K562 (cell line): Measurements from ENCODE around the gene TIMM10. TPM values are rescaled to one million over a fixed set of nuclear protein-coding genes. Genes with fewer than 3 reads are reported as not detected.

Experiments
- ATAC-seq: fragments of 200-7000 bp; cut with Tn5 transposase; 3 replicates; pipeline ENCODE4 v1.9.1; 2020; ENCODE audit warnings: moderate library complexity
- BruUV-seq: library from RNA; stranded (reverse); fragments of 400-500 nt; replicated peaks from 2 replicates; lab custom pipeline; 2021; lab: Mats Ljungman, UMichigan
- CTCF ChIA-PET: fragments of 300-600 bp; formaldehyde crosslinking; extraction: SDS; loops from one replicate; lab custom pipeline; 2021; ENCODE audit warnings: low intra/inter-chr PET ratio; lab: Yijun Ruan, JAX
- POLR2A ChIA-PET: fragments of 300-600, 350-650 bp; sonication (Branson Sonifier 250); formaldehyde crosslinking; extraction: SDS; loops from one replicate; lab custom pipeline; 2021; ENCODE audit warnings: antibody characterized with exemption, inconsistent platforms; lab: Yijun Ruan, JAX
- DNase-seq, 4 experiments: peaks; one replicate each; pipeline versions ENCODE4 v3.0.0 to v3.0.0-alpha.2; 2011 to 2018; ENCODE audit warnings: low spot score in 3 of 4, mixed read lengths in 3 of 4; ENCODE audit errors: extremely low read depth in 1 of 4
- FAIRE-seq: peaks from 2 replicates; lab custom pipeline; 2011; peaks lifted over from hg19 to GRCh38; lab: Jason Lieb, UNC
- H2AFZ ChIP-seq: 2 replicates; pipeline ENCODE4 v1.6.0; 2011; ENCODE audit warnings: low read depth, low read length, control low read depth, inconsistent platforms
- H3K27ac ChIP-seq: fragments of 200-600 bp; 3 replicates; pipeline ENCODE4 v1.8.0; 2011; ENCODE audit warnings: low read depth, mild to moderate bottlenecking, control low read depth, inconsistent platforms, low read length, moderate library complexity, mixed read lengths; ENCODE audit errors: extremely low read depth
- H3K27me3 ChIP-seq, 2 experiments: fragments of 300-600 bp in 1 of 2; 2 replicates in 1 of 2; 3 replicates in 1 of 2; pipeline versions ENCODE4 v1.6.0 to v1.8.0; 2011; ENCODE audit warnings: inconsistent platforms in 2 of 2, low read length in 2 of 2, mild to moderate bottlenecking in 1 of 2, mixed read lengths in 1 of 2, moderate library complexity in 1 of 2; ENCODE audit not compliant: control insufficient read depth in 2 of 2, insufficient read depth in 2 of 2
- H3K36me3 ChIP-seq: fragments of 300-600 bp; 3 replicates; pipeline ENCODE4 v1.8.0; 2011; ENCODE audit warnings: mild to moderate bottlenecking, low read length, inconsistent platforms; ENCODE audit not compliant: control insufficient read depth, insufficient read depth
- H3K4me1 ChIP-seq, 2 experiments: fragments of 200-600 bp in 1 of 2; replicated peaks in 1 of 2; 2 replicates in 1 of 2; 3 replicates in 1 of 2; pipeline versions ENCODE4 v1.5.1 to v1.8.0; 2011; ENCODE audit warnings: inconsistent platforms in 2 of 2, low read length in 2 of 2, mild to moderate bottlenecking in 1 of 2, mixed read lengths in 1 of 2, moderate library complexity in 1 of 2; ENCODE audit not compliant: control insufficient read depth in 2 of 2, insufficient read depth in 2 of 2
- H3K4me2 ChIP-seq: 2 replicates; pipeline ENCODE4 v1.6.1; 2011; ENCODE audit warnings: low read length, control low read depth, inconsistent platforms, mixed read lengths; ENCODE audit not compliant: insufficient read depth
- H3K4me3 ChIP-seq: fragments of 200-600 bp; sonication (generic), shearing (Covaris generic); 2 replicates; pipeline ENCODE4 v1.5.1; 2016; ENCODE audit warnings: control low read depth, inconsistent platforms
- H3K79me2 ChIP-seq: fragments of 200-600 bp; 3 replicates; pipeline ENCODE4 v1.8.0; 2011; ENCODE audit warnings: low read length, inconsistent platforms; ENCODE audit not compliant: control insufficient read depth, insufficient read depth
- H3K9ac ChIP-seq, 2 experiments: 2 replicates each; pipeline versions ENCODE4 v1.6.0 to v1.6.1; 2011; ENCODE audit warnings: low read depth in 2 of 2, low read length in 2 of 2, control low read depth in 1 of 2, inconsistent platforms in 1 of 2, mild to moderate bottlenecking in 1 of 2, mixed read lengths in 1 of 2; ENCODE audit not compliant: insufficient read depth in 1 of 2
- H3K9me1 ChIP-seq: one replicate; pipeline ENCODE4 v1.6.0; 2011; ENCODE audit warnings: inconsistent platforms, mild to moderate bottlenecking, low read length, moderate library complexity; ENCODE audit not compliant: control insufficient read depth, insufficient read depth
- H3K9me3 ChIP-seq: replicated peaks from 2 replicates; pipeline ENCODE4 v1.5.1; 2011; ENCODE audit warnings: low read depth, low read length, inconsistent platforms; ENCODE audit not compliant: control insufficient read depth, insufficient read depth
- H4K20me1 ChIP-seq: replicated peaks from 2 replicates; pipeline ENCODE4 v1.6.1; 2011; ENCODE audit warnings: low read length, inconsistent platforms, mixed read lengths; ENCODE audit not compliant: control insufficient read depth, insufficient read depth
- IRF2 ChIP-seq: sonication (generic); formaldehyde crosslinking; IDR thresholded peaks from 2 replicates; pipeline ENCODE4 v1.8.1; 2022; ENCODE audit warnings: mild to moderate bottlenecking, missing genetic modification reagents
- MTA1 ChIP-seq: fragments of 450-650 bp; IDR thresholded peaks from 2 replicates; pipeline ENCODE4 v1.6.1; 2017; ENCODE audit warnings: borderline replicate concordance
- NFIC ChIP-seq: fragments of 450-650 bp; IDR thresholded peaks from 2 replicates; pipeline ENCODE4 v1.6.1; 2017; ENCODE audit warnings: mild to moderate bottlenecking, inconsistent platforms
- POLR2H ChIP-seq: IDR thresholded peaks from 2 replicates; pipeline ENCODE4 v1.6.1; 2016; ENCODE audit warnings: missing genetic modification characterization, low read depth, mild to moderate bottlenecking, control low read depth, missing compliant biosample characterization, moderate library complexity
- ZKSCAN8 ChIP-seq: fragments of 200-800 bp; sonication (Bioruptor generic); IDR thresholded peaks from 2 replicates; pipeline ENCODE4 v1.6.1; 2016; ENCODE audit warnings: missing genetic modification characterization, missing compliant biosample characterization
- ZNF398 ChIP-seq: fragments of 250-450 bp; sonication (Bioruptor Pico); IDR thresholded peaks from 2 replicates; pipeline ENCODE4 v1.8.0; 2021; ENCODE audit warnings: moderate library complexity, mild to moderate bottlenecking, inconsistent platforms
- WGBS: fragments of 100-300 bp; shearing (Covaris generic); methylation state at CpG from one replicate; pipeline ENCODE4 v1.1.6; 2016; ENCODE audit warnings: low coverage, mixed read lengths; ENCODE audit not compliant: insufficient coverage; ENCODE audit errors: missing lambda C conversion rate; 5-methylcytosine and 5-hydroxymethylcytosine counted together
- in situ Hi-C: fragments of 300-500 bp; cut with MboI; formaldehyde crosslinking; loops from 4 replicates; pipeline ENCODE4 v1.15.0; 2018; ENCODE audit warnings: inconsistent platforms, mixed read lengths
- intact Hi-C: fragments of 100-400 bp; cut with micrococcal nuclease; formaldehyde crosslinking; loops from 2 replicates; pipeline ENCODE4 v1.14.2; 2022
- polyA plus RNA-seq, 8 experiments: library from polyadenylated mRNA; depleted of rRNA in 4 of 8; stranded (reverse) in 5 of 8; unstranded in 3 of 8; fragments of >200 nt; fragmentation: Nextera tagmentation in 2 of 8; fragmentation: Illumina TruSeq in 1 of 8; extraction: Ambion mirVana in 2 of 8; extraction: Trizol in 1 of 8; gene quantifications; 2 replicates each; pipeline versions ENCODE4 v1.2.1 to v1.2.3, GENCODE V29; 2011 to 2014; ENCODE audit warnings: inconsistent platforms in 1 of 8, missing spikeins in 1 of 8
- total RNA-seq, 7 experiments: library from RNA; depleted of rRNA in 6 of 7; stranded (reverse); fragments of >200 nt in 6 of 7; fragmentation: Illumina TruSeq in 2 of 7; extraction: Trizol in 2 of 7; gene quantifications; 2 replicates each; pipeline versions ENCODE4 v1.2.1 to v1.2.3, GENCODE V29; 2011 to 2021; ENCODE audit warnings: low replicate concordance in 1 of 7
- TF ChIP-seq, protein P1 (sequence below): fragments of 250-450 bp; sonication (Bioruptor Pico); IDR thresholded peaks from 2 replicates; pipeline ENCODE4 v1.5.1; 2021; ENCODE audit warnings: mild to moderate bottlenecking

TIMM10 gene
- total and polyA plus RNA-seq, 9 of the 15 experiments (the other 6 are each of a cell fraction or from before 2014, with no cell fraction given): 109 to 553 (median 172) TPM

GRCh38 chr11:57560146-57560545, 29.6 kb upstream of the TIMM10 start:
- ATAC-seq (no peak), DNase-seq (no peak), FAIRE-seq (no peak)
- in situ Hi-C loops: no loop called here
- no TSS peak for BruUV-seq
- 75% methylated on average over 4 of the region's 4 CpGs for WGBS
- H3K27me3 ChIP-seq: no peaks in the 10 kb centered on the region; a peak in 1 of 5 replicates
- H3K9me1 ChIP-seq: no peaks in the 10 kb centered on the region
- ChIA-PET POLR2A (interaction anchor here (0.6 kb wide), 1 partner anchor 417 kb away, joined by 3 read pairs; no protein-coding TSS in a partner anchor), CTCF (no interaction called here)
- no peak overlapping the region for H2AFZ ChIP-seq
- H3K36me3 ChIP-seq: no peaks in the 10 kb centered on the region
- H3K9me3 ChIP-seq: no peaks in the 10 kb centered on the region
- H3K79me2 ChIP-seq: no peaks in the 10 kb centered on the region
- no peaks in the 10 kb centered on the region for H4K20me1 ChIP-seq
- no peak for TF ChIP-seq MTA1
- 0 out of 2 replicates have a peak, but pooled peaks have one; percentile 31 for TF ChIP-seq NFIC
- TF ChIP-seq POLR2H (tag): no peak
- TF ChIP-seq, all 486 proteins: peak for 1
- Histone ChIP-seq H3K27ac (no peak overlapping the region), H3K4me2 (no peak overlapping the region), H3K9ac (0 out of 4 replicates have a peak overlapping the region, but pooled peaks of 1 of the 2 experiments have one; percentile 30), H3K4me1 (peaks cover 3 to 4% of the 10 kb centered on the region in 2 experiments; a peak in 2 of 5 replicates), H3K4me3 (no peak overlapping the region)
- intact Hi-C loops: loop anchor here (10.0 kb wide), 1 partner anchor 245 kb away; no protein-coding TSS in a partner anchor

GRCh38 chr11:57556041-57556440, 25.5 kb upstream of the TIMM10 start:
- Histone ChIP-seq H4K20me1 (no peaks in the 10 kb centered on the region), H3K9me1 (no peaks in the 10 kb centered on the region), H3K27me3 (no peaks in the 10 kb centered on the region), H3K4me3 (no peak overlapping the region), H3K79me2 (no peaks in the 10 kb centered on the region), H3K9me3 (no peaks in the 10 kb centered on the region), H3K9ac (no peak overlapping the region), H3K36me3 (no peaks in the 10 kb centered on the region), H3K27ac (no peak overlapping the region), H3K4me2 (no peak overlapping the region), H2AFZ (no peak overlapping the region), H3K4me1 (peaks cover 5 to 8% of the 10 kb centered on the region in 2 experiments; a peak in 3 of 5 replicates)
- intact Hi-C loops (no loop called here), in situ Hi-C loops (no loop called here)
- ATAC-seq: no peak
- BruUV-seq: no TSS peak
- ChIA-PET POLR2A (no interaction called here), CTCF (no interaction called here)
- WGBS: 55% methylated on average over 8 of the region's 8 CpGs
- DNase-seq: peak in 1 of 4 experiments; percentile 3
- TF ChIP-seq, protein P1, sequence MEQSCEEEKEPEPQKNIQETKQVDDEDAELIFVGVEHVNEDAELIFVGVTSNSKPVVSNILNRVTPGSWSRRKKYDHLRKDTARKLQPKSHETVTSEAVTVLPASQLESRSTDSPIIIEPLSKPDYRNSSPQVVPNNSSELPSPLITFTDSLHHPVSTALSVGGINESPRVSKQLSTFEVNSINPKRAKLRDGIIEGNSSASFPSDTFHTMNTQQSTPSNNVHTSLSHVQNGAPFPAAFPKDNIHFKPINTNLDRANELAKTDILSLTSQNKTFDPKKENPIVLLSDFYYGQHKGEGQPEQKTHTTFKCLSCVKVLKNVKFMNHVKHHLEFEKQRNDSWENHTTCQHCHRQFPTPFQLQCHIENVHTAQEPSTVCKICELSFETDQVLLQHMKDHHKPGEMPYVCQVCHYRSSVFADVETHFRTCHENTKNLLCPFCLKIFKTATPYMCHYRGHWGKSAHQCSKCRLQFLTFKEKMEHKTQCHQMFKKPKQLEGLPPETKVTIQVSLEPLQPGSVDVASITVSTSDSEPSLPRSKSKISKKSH (CRISPR knock-in tag): no peak
- no peak for TF ChIP-seq ZNF398 (CRISPR knock-in tag)
- TF ChIP-seq IRF2 (CRISPR knock-in tag): 0 out of 2 replicates have a peak, but pooled peaks have one; percentile 41
- no peak for TF ChIP-seq ZKSCAN8
- no peak for FAIRE-seq
